GM18868 (cell line): Measurements from ENCODE around the gene CEACAM20.
"Not testable (repeated sequence)": the region's sequence is repeated elsewhere in the genome, so short reads cannot be mapped to it uniquely, and the experiment has no call there.

ENCODE experiments used
- ATAC-seq: cut with Tn5 transposase; IDR thresholded peaks from one replicate; pipeline ENCODE4 v1.9.1; 2021; ENCODE audit warnings: mild to moderate bottlenecking, moderate library complexity; ENCODE audit not compliant: unreplicated experiment

CEACAM20 gene

GRCh38 chr19:44529536-44529935, at the start of gene CEACAM20:
TSS of gene CEACAM20 (minus strand) at chr19:44529675. CDS start at chr19:44529509, 166 bp downstream.
- ATAC-seq: no peak

- ATAC-seq: no peak
Observed at GRCh38 chr19:44577566-44577874, 48.0 kb upstream of the CEACAM20 start.

DNA sequence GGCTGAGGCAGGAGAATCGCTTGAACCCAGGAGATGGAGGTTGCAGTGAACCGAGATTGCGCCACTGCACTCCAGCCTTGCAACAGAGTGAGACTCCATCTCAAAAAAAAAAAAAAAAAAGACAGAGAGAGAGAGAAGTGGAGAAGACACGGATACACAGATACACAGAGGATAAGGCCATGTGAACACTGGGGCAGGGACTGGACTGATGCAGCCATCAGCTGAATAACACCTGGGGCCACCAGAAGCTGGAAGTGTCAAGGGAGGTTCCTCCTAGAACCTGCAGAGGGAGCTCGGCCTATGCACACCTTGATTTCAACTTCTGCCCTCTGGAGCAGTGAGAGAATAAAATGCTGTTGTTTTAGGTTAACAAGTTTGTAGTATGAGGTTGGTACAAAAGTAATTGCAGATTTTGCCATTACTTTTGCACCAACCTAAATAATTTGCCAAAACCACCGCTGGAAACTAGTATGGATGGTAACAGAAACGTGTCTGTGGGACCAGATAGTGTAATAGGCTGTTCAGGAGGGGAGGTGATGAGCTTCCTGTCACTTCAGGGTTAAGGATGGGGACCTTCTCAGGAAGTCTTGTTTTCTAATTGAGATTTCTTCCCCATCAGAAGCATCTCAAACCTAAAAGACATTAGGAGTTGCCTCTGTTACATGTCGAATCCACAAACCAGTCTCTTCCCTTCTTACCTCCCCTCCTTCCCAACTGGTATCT, 47.5 kb upstream of the CEACAM20 start:
- no peak for ATAC-seq

GRCh38 chr19:44575116-44575700, 45.7 kb upstream of the CEACAM20 start:
- no peak for ATAC-seq

GRCh38 chr19:44574186-44574950, 44.9 kb upstream of the CEACAM20 start:
- no peak for ATAC-seq

- no peak for ATAC-seq
Observed at GRCh38 chr19:44573627-44574026, 44.2 kb upstream of the CEACAM20 start.

- no peak for ATAC-seq
Observed at GRCh38 chr19:44573183-44573582, 43.7 kb upstream of the CEACAM20 start.

DNA sequence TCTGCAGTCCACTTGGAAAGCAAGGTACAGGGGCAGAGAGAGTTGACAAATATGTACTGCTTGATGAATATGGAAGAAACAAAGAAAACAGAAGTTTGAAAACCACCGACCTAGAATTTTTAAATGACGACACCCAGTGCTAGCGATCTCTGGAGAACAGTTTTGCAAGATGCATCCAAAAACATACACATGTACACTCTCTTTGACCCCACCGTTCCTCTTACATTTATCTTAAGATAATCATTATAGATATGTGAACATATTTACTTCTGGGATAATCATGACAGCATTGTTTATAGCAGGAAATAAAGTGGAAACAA, 43.1 kb upstream of the CEACAM20 start:
- no peak for ATAC-seq

DNA sequence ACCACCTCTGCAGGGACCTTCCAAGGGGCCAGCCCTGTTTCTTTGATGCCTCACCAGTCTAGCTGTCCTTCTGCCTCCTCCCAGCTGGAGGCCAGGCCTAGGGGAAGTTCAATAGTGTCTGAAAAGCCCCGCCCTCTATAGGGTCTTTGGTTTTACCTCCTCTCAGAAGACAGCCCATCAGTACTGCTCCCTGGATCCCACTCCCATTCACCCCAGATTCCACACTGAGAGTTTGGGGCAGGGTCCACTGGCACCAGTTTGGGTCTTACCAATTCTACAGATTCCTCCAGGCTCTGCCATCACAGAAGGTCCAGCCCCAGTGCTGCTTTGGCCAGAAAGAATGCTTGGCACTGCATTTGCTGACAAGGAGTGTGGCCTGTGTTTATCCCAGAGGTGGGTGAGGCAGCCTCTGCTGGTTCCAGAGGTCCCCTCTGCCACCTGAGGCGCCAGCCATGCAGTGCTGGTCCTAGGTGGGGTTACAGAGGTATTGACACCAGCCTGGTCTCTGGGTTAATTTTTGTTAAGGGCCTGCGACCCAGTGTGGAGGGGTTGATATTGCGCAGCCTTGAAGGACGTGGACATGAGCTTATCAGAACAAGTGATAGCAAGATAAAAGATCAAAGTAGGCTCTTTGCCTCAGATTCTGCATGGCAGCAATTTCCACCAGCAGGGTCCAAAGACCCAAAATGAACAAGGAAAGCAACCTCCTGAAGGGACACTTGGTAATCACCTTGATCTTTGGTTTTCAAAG, 42.5 kb upstream of the CEACAM20 start:
- ATAC-seq: no peak

DNA sequence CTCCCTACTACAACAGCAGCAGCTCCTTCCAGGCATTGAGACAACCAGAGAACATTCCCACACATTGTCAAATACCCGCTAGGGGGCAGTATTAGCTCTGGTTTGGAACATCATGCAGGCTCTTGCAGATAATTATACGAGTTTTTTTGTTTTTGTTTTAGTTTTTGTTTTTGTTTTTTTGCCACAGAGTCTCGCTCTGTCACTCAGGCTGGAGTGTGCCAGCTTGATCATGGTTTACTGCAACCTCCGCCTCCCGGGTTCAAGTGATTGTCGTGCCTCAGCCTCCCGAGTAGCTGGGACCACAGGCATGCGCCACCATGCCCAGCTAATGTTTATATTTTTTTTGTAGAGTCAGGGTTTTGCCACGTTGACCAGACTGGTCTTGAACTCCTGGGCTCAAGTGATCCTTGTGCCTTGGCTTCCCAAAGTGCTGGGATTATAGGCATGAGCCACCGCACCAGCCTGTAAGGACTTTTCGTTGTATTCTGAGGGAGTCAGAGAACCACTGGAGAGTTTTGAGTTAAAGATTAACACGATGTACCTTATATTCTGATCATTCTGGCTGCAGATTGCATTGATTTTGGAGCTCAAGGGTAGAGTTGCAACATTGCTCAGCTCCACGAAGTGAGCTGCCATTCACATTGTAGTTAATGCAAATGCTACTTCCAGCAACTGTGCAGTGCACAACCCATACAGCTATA, 41.7 kb upstream of the CEACAM20 start:
- no peak for ATAC-seq

DNA sequence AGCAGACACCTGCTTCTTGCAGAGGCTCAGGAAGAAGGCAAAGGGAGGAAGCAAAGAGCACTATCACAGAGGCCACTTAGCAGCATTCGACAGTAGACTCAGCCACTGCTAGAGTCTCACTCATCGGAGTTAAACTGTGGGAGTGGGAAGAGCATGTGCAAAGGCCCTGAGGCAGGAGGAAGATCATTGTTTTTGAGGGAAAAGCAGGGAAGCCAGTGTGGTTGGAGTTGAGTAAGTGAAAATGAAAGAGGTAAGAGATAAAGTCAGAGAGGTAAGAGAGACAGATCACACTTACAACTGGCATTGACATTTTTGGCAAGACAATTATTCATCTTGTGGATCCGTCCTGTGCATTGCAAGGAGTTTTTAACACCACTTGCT, 41.1 kb upstream of the CEACAM20 start:
- ATAC-seq: no peak

- no peak for ATAC-seq
Observed at GRCh38 chr19:44567745-44568144, 38.3 kb upstream of the CEACAM20 start.

DNA sequence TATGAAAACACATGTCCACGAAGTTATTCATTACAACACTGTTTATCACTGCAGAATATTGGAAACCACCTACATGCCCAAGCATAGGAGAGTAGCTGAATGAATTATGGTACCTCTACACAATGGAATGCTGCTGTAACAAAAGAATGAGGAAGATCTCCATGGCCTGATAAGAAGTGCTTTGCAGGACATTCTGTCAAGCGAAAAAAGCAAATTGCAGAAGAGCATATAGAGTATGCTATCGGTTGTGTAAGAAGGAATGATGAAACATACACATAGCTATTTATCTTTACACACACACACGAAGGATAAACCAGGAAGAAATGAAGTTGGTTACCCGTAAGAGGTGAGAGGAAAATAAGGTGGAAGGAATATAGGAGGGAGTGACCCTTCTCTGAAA, 37.5 kb upstream of the CEACAM20 start:
- no peak for ATAC-seq

- not testable (repeated sequence) for ATAC-seq
Observed at GRCh38 chr19:44563086-44563655, 33.7 kb upstream of the CEACAM20 start.

- ATAC-seq: no peak
Observed at GRCh38 chr19:44557933-44558332, 28.5 kb upstream of the CEACAM20 start.

DNA sequence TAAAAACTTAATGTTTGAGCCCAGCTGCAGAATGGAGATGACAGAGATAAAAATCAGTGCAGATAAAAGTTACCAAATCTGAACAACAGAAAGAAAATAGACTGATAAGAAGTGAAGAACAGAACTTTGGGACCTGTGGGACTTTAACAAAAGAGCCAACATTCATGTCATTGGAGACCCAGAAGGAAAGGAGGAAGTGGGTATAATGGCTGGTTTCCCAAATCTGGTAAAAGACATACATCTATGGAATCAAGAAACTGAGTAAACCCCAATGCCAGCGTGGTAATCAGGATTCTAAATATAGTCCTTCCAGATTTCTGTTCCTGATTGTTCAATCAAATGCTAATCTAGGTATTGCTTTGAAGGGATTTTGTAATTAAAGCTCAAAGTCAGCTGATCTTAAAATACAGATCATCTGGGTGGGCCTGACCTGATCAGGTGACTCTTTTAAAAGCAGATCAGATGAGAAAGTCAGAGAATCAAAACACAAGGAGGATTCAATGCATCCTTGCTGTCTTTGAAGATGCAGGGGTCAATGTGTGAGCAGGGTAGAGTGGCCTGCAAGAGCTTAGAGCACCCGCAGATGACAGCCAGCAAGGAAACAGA, 25.3 kb upstream of the CEACAM20 start:
- ATAC-seq: no peak

DNA sequence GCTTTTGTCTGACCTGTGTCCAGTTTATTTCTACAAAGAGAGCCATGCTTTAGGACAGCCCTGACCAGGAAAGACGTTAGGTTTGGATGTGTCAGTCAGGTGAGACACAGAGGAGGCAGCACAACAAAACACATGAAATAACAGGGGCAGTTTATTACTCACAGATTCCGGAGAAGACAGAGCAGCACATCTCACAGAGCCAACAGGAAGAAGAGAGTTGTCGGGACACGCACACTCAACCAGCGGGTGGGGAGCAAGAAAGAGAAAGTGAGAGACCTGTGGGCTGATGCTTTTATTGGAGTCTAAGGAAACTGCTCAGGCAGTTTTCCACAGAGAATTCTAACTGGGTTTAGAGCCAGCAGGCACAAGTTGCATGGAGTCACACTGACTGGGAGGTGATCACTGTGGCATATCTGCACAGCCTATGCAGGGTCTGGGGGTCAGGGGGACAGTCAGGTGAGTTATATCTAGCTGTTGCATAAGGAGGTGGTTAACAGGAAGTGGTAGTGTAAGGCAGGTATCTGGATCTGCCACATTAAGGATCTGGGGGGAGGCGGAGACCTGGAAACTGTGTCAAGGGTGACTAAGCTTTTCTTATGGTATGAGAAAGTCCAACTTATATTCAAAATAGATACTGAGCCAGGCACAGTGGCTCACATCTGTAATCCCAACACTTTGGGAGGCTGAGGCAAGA, 24.1 kb upstream of the CEACAM20 start:
- ATAC-seq: no peak

DNA sequence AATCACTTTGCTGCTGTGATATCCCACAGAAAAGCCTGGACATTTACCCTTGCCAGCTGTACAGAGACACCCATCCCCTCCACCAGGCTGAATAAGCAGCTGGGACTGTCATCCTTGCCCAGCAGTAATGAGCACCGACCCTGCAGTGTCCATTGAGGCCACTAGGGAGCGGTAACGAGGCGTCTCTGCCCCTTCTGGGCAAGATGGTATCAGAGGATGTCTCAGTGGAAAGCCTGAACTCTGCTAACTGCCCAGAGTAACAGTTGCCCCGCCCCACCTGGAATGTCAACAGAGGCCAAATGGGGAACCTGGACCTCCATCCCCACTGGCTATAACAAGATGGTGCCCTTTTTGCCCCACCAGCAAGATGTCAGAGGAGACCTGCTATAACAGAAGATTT, 22.8 kb upstream of the CEACAM20 start:
- no peak for ATAC-seq

DNA sequence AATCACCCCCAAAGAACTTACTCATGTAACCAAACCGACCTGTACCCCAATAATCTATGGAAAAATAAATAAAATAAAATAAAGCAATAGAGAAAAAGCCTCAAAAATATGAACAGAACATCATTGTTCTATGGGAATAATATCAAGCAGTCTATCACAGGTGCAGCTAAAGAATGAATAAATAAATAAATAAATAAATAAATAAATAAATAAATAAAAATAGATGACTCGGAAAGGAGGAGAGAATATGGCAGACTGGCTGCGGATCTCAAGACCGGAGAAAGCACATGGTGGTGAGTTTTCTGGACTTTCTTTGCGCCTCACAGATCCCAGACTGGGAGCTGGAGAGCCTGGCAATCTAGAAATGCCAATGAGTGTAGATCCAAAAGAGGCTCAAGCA, 22.4 kb upstream of the CEACAM20 start:
- ATAC-seq: no peak

GRCh38 chr19:44550976-44551375, 21.5 kb upstream of the CEACAM20 start:
- not testable (repeated sequence) for ATAC-seq
